Activated naive CD8-positive, alpha-beta T cell treated with anti-CD3 and anti-CD28 coated beads, Interleukin-2, amount 10 ng/mL, durations not matched to agents 7 days and 5 days (primary cell): ENCODE measurements around the gene OGFR. TPM values are rescaled to one million over a fixed set of nuclear protein-coding genes. Genes with fewer than 3 reads are reported as not detected.

Source experiments
- ATAC-seq: fragments of 150-1000 bp; cut with Tn5 transposase; one replicate; pipeline ENCODE4 v1.10.0; 2021; ENCODE audit warnings: low read depth, moderate library complexity
- POLR2A ChIA-PET: fragments of 350-600 bp; sonication (Branson Sonifier 250); formaldehyde crosslinking; loops from one replicate; lab custom pipeline; 2021; ENCODE audit warnings: antibody characterized with exemption; lab: Charles Lee
- DNase-seq: peaks from one replicate; pipeline ENCODE4 v3.0.0; 2021
- H3K27ac Mint-ChIP-seq: one replicate; pipeline ENCODE4 v1.8.0; 2022; ENCODE audit warnings: mild to moderate bottlenecking, mixed read lengths
- H3K27me3 Mint-ChIP-seq: one replicate; pipeline ENCODE4 v1.8.0; 2022; ENCODE audit warnings: mild to moderate bottlenecking, moderate library complexity, mixed read lengths
- H3K36me3 Mint-ChIP-seq: one replicate; pipeline ENCODE4 v1.8.0; 2021; ENCODE audit warnings: mild to moderate bottlenecking, mixed read lengths
- H3K4me1 Mint-ChIP-seq: one replicate; pipeline ENCODE4 v1.8.0; 2021; ENCODE audit warnings: mixed read lengths
- H3K4me3 Mint-ChIP-seq: one replicate; pipeline ENCODE4 v1.8.0; 2022; ENCODE audit warnings: mild to moderate bottlenecking, moderate library complexity, mixed read lengths
- H3K9me3 Mint-ChIP-seq: one replicate; pipeline ENCODE4 v1.8.0; 2021; ENCODE audit warnings: mixed read lengths
- total RNA-seq, 2 experiments: library from RNA; stranded (reverse); gene quantifications; one replicate each; pipeline ENCODE4 v1.2.3, GENCODE V29; 2021

Gene OGFR
- total RNA-seq, 2 experiments from 2014 or later: 80.8 to 81.1 TPM

GRCh38 chr20:62825986-62826645, 21.5 kb downstream of the OGFR start:
- H3K36me3 Mint-ChIP-seq: no peaks in the 10 kb centered on the region
- H3K4me3 Mint-ChIP-seq: no peak overlapping the region
- POLR2A ChIA-PET: no interaction called here
- DNase-seq (no peak), ATAC-seq (no peak)
- H3K9me3 Mint-ChIP-seq: no peaks in the 10 kb centered on the region
- H3K27ac Mint-ChIP-seq: no peak overlapping the region
- no peaks in the 10 kb centered on the region for H3K27me3 Mint-ChIP-seq
- H3K4me1 Mint-ChIP-seq: no peaks in the 10 kb centered on the region

- H3K27me3 Mint-ChIP-seq: no peaks in the 10 kb centered on the region
- H3K36me3 Mint-ChIP-seq: no peaks in the 10 kb centered on the region
- H3K27ac Mint-ChIP-seq: no peak overlapping the region
- no peaks in the 10 kb centered on the region for H3K9me3 Mint-ChIP-seq
- ATAC-seq (no peak), DNase-seq (no peak)
- H3K4me1 Mint-ChIP-seq: peaks cover 1% of the 10 kb centered on the region
- POLR2A ChIA-PET: no interaction called here
- H3K4me3 Mint-ChIP-seq: no peak overlapping the region
These were observed 22.1 kb downstream of the OGFR start for GRCh38 chr20:62826646-62827310.

- Mint-ChIP-seq H3K36me3 (no peaks in the 10 kb centered on the region), H3K27me3 (no peaks in the 10 kb centered on the region), H3K27ac (no peak overlapping the region), H3K9me3 (no peaks in the 10 kb centered on the region), H3K4me1 (peaks cover 4% of the 10 kb centered on the region), H3K4me3 (no peak overlapping the region)
- DNase-seq: no peak
- no peak for ATAC-seq
- POLR2A ChIA-PET: no interaction called here
These were observed 22.8 kb downstream of the OGFR start for GRCh38 chr20:62827311-62828038.

- no peaks in the 10 kb centered on the region for H3K36me3 Mint-ChIP-seq
- ATAC-seq (no peak), DNase-seq (no peak)
- POLR2A ChIA-PET: no interaction called here
- H3K4me3 Mint-ChIP-seq: no peak overlapping the region
- no peaks in the 10 kb centered on the region for H3K9me3 Mint-ChIP-seq
- no peaks in the 10 kb centered on the region for H3K27me3 Mint-ChIP-seq
- peaks cover 9% of the 10 kb centered on the region for H3K4me1 Mint-ChIP-seq
- H3K27ac Mint-ChIP-seq: no peak overlapping the region
These were observed 23.4 kb downstream of the OGFR start for GRCh38 chr20:62828051-62828450.

GRCh38 chr20:62828511-62829230, 24.0 kb downstream of the OGFR start:
- no peak overlapping the region for H3K27ac Mint-ChIP-seq
- POLR2A ChIA-PET: no interaction called here
- no peak overlapping the region for H3K4me3 Mint-ChIP-seq
- H3K9me3 Mint-ChIP-seq: no peaks in the 10 kb centered on the region
- H3K27me3 Mint-ChIP-seq: no peaks in the 10 kb centered on the region
- DNase-seq (no peak), ATAC-seq (no peak)
- no peaks in the 10 kb centered on the region for H3K36me3 Mint-ChIP-seq
- H3K4me1 Mint-ChIP-seq: peaks cover 9% of the 10 kb centered on the region

GRCh38 chr20:62829231-62830230, 24.9 kb downstream of the OGFR start:
- H3K4me1 Mint-ChIP-seq: peaks cover 9% of the 10 kb centered on the region
- POLR2A ChIA-PET: no interaction called here
- DNase-seq (no peak), ATAC-seq (no peak)
- H3K27ac Mint-ChIP-seq: no peak overlapping the region
- no peaks in the 10 kb centered on the region for H3K9me3 Mint-ChIP-seq
- no peak overlapping the region for H3K4me3 Mint-ChIP-seq
- H3K27me3 Mint-ChIP-seq: no peaks in the 10 kb centered on the region
- H3K36me3 Mint-ChIP-seq: no peaks in the 10 kb centered on the region

- Mint-ChIP-seq H3K9me3 (no peaks in the 10 kb centered on the region), H3K4me1 (peaks cover 9% of the 10 kb centered on the region), H3K36me3 (no peaks in the 10 kb centered on the region), H3K27me3 (no peaks in the 10 kb centered on the region), H3K4me3 (no peak overlapping the region), H3K27ac (no peak overlapping the region)
- no peak for DNase-seq
- no peak for ATAC-seq
- POLR2A ChIA-PET: no interaction called here
These were observed 25.6 kb downstream of the OGFR start for GRCh38 chr20:62830251-62830650.

- Mint-ChIP-seq H3K36me3 (no peaks in the 10 kb centered on the region), H3K9me3 (no peaks in the 10 kb centered on the region), H3K4me1 (peaks cover 9% of the 10 kb centered on the region), H3K27me3 (no peaks in the 10 kb centered on the region), H3K27ac (no peak overlapping the region), H3K4me3 (no peak overlapping the region)
- POLR2A ChIA-PET: no interaction called here
- DNase-seq (no peak), ATAC-seq (no peak)
These were observed 26.2 kb downstream of the OGFR start for GRCh38 chr20:62830821-62831220.

- Mint-ChIP-seq H3K27ac (no peak overlapping the region), H3K4me3 (no peak overlapping the region), H3K4me1 (peaks cover 9% of the 10 kb centered on the region), H3K36me3 (no peaks in the 10 kb centered on the region), H3K27me3 (no peaks in the 10 kb centered on the region), H3K9me3 (no peaks in the 10 kb centered on the region)
- DNase-seq (no peak), ATAC-seq (no peak)
- POLR2A ChIA-PET: interaction anchor here (0.7 kb wide), 1 partner anchor 27 kb away, joined by 3 read pairs; no protein-coding TSS in a partner anchor
These were observed 26.7 kb downstream of the OGFR start for GRCh38 chr20:62831361-62831788.

GRCh38 chr20:62831854-62832211, 27.2 kb downstream of the OGFR start:
- peaks cover 9% of the 10 kb centered on the region for H3K4me1 Mint-ChIP-seq
- H3K4me3 Mint-ChIP-seq: no peak overlapping the region
- DNase-seq: no peak
- no peaks in the 10 kb centered on the region for H3K27me3 Mint-ChIP-seq
- H3K36me3 Mint-ChIP-seq: no peaks in the 10 kb centered on the region
- POLR2A ChIA-PET: interaction anchor here (0.7 kb wide), 1 partner anchor 26 kb away, joined by 3 read pairs; no protein-coding TSS in a partner anchor
- no peak for ATAC-seq
- no peaks in the 10 kb centered on the region for H3K9me3 Mint-ChIP-seq
- no peak overlapping the region for H3K27ac Mint-ChIP-seq

GRCh38 chr20:62832212-62832922, 27.7 kb downstream of the OGFR start:
- Mint-ChIP-seq H3K9me3 (no peaks in the 10 kb centered on the region), H3K36me3 (no peaks in the 10 kb centered on the region), H3K4me3 (no peak overlapping the region), H3K27me3 (no peaks in the 10 kb centered on the region), H3K4me1 (peaks cover 9% of the 10 kb centered on the region), H3K27ac (peak overlapping the region; percentile 16)
- peak; percentile 87 for ATAC-seq
- POLR2A ChIA-PET: interaction anchor here (0.6 to 0.7 kb wide), 2 partner anchors 26 to 39 kb away, joined by 3 read pairs; no protein-coding TSS in a partner anchor
- DNase-seq: no peak

- POLR2A ChIA-PET: interaction anchor here (0.6 kb wide), 1 partner anchor 38 kb away, joined by 3 read pairs; no protein-coding TSS in a partner anchor
- peaks cover 9% of the 10 kb centered on the region for H3K4me1 Mint-ChIP-seq
- H3K27ac Mint-ChIP-seq: peak overlapping the region; percentile 4
- H3K36me3 Mint-ChIP-seq: no peaks in the 10 kb centered on the region
- H3K9me3 Mint-ChIP-seq: no peaks in the 10 kb centered on the region
- no peak for ATAC-seq
- H3K4me3 Mint-ChIP-seq: no peak overlapping the region
- DNase-seq: no peak
- no peaks in the 10 kb centered on the region for H3K27me3 Mint-ChIP-seq
These were observed 28.3 kb downstream of the OGFR start for GRCh38 chr20:62832951-62833391.
